Left renal pelvis (tissue), 4 donors: ENCODE measurements around the gene PHYKPL. TPM values are rescaled to one million over a fixed set of nuclear protein-coding genes. Genes with fewer than 3 reads are reported as not detected.

ENCODE experiments used
- polyA plus RNA-seq, 4 donors: library from polyadenylated mRNA; unstranded; fragments of 120-200 nt; gene quantifications; one replicate each; pipeline ENCODE4 v1.2.1, GENCODE V29; 2013; ENCODE audit not compliant: insufficient read length in 4 of 4

PHYKPL gene
- polyA plus RNA-seq, 4 donors = 52.1 to 124 (median 79.6) TPM

Other genes with a start within 250 kb of the PHYKPL start
- gene PROP1, start 236.6 kb downstream of the PHYKPL start, polyA plus RNA-seq = not detected
- 1 to 10 TPM; 3.9 to 7.1 (median 4.5) TPM for gene N4BP3, start 119.3 kb downstream of the PHYKPL start, polyA plus RNA-seq
- 10 to 100 TPM; 28.1 to 37.2 (median 31.5) TPM for gene RMND5B, start 101.8 kb downstream of the PHYKPL start, polyA plus RNA-seq
- gene NHP2, start 78.9 kb downstream of the PHYKPL start, polyA plus RNA-seq = 100 to 1,000 TPM in 1 of 4 donors, 10 to 100 TPM in 3; 68.8 to 120 (median 96.9) TPM
- under 1 TPM in 1 of 4 donors, not detected in 3; 0.08 TPM for gene GMCL2, start 45.4 kb downstream of the PHYKPL start, polyA plus RNA-seq
- gene HNRNPAB, start 28.3 kb downstream of the PHYKPL start, polyA plus RNA-seq = 100 to 1,000 TPM; 111 to 168 (median 154) TPM